ENCODE results near the gene PCSK6. TPM values are rescaled to one million over a fixed set of nuclear protein-coding genes. Genes with fewer than 3 reads are reported as not detected.
"Not testable (repeated sequence)": the region's sequence is repeated elsewhere in the genome, so short reads cannot be mapped to it uniquely, and the experiment has no call there.

Gene PCSK6
- polyA plus RNA-seq, 1 donor from 2014 or later: 1.1 TPM

DNA sequence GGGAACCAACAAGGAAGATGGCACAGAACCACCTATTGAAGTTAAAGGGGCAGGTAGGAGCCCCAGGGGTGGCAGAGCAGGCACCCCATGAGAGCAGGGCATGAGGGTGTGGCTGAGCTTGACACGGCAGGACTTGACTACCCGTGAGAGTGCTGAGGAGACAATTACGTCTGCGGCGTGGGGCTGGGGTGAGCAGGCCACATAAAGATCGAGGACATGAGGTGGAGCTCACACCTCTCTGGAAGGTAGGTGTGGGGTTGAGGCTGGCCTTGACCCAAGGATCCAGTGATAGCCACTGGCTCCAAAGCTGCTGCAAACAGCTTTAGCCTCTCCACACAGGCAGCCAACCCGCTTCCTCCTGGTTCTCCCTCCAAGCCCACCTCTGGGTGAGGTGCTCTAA lies 64.5 kb downstream of the PCSK6 start:
- no peaks in the 10 kb centered on the region for H3K36me3 ChIP-seq (ENCODE audit: insufficient read depth, low read length)
- H4K20me1 ChIP-seq (ENCODE audit: insufficient read depth): no peaks in the 10 kb centered on the region
- no peak overlapping the region for H3K4me2 ChIP-seq (ENCODE audit: low read length)
- H3K9ac ChIP-seq (ENCODE audit: low read length): no peak overlapping the region
- no peaks in the 10 kb centered on the region for H3K79me2 ChIP-seq (replicated peaks; ENCODE audit: insufficient read depth, low read length)
- H3K27ac ChIP-seq (ENCODE audit: low read length): no peak overlapping the region
- TF ChIP-seq EZH2 (IDR thresholded peaks at IDR 0.05; ENCODE audit: borderline replicate concordance, insufficient read depth, low read length, poor library complexity, severe bottlenecking): no peak
- TF ChIP-seq EP300 (conservative IDR thresholded peaks at IDR 0.05; ENCODE audit: poor library complexity, severe bottlenecking): no peak
- TF ChIP-seq TAF1 (IDR thresholded peaks at IDR 0.05; ENCODE audit: low read depth): no peak
- TF ChIP-seq, protein P1, sequence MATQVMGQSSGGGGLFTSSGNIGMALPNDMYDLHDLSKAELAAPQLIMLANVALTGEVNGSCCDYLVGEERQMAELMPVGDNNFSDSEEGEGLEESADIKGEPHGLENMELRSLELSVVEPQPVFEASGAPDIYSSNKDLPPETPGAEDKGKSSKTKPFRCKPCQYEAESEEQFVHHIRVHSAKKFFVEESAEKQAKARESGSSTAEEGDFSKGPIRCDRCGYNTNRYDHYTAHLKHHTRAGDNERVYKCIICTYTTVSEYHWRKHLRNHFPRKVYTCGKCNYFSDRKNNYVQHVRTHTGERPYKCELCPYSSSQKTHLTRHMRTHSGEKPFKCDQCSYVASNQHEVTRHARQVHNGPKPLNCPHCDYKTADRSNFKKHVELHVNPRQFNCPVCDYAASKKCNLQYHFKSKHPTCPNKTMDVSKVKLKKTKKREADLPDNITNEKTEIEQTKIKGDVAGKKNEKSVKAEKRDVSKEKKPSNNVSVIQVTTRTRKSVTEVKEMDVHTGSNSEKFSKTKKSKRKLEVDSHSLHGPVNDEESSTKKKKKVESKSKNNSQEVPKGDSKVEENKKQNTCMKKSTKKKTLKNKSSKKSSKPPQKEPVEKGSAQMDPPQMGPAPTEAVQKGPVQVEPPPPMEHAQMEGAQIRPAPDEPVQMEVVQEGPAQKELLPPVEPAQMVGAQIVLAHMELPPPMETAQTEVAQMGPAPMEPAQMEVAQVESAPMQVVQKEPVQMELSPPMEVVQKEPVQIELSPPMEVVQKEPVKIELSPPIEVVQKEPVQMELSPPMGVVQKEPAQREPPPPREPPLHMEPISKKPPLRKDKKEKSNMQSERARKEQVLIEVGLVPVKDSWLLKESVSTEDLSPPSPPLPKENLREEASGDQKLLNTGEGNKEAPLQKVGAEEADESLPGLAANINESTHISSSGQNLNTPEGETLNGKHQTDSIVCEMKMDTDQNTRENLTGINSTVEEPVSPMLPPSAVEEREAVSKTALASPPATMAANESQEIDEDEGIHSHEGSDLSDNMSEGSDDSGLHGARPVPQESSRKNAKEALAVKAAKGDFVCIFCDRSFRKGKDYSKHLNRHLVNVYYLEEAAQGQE (IDR thresholded peaks at IDR 0.05; ENCODE audit: borderline replicate concordance): no peak
- no peak for TF ChIP-seq SMC3 (conservative IDR thresholded peaks at IDR 0.05; ENCODE audit: poor library complexity)
- TF ChIP-seq, protein P2, sequence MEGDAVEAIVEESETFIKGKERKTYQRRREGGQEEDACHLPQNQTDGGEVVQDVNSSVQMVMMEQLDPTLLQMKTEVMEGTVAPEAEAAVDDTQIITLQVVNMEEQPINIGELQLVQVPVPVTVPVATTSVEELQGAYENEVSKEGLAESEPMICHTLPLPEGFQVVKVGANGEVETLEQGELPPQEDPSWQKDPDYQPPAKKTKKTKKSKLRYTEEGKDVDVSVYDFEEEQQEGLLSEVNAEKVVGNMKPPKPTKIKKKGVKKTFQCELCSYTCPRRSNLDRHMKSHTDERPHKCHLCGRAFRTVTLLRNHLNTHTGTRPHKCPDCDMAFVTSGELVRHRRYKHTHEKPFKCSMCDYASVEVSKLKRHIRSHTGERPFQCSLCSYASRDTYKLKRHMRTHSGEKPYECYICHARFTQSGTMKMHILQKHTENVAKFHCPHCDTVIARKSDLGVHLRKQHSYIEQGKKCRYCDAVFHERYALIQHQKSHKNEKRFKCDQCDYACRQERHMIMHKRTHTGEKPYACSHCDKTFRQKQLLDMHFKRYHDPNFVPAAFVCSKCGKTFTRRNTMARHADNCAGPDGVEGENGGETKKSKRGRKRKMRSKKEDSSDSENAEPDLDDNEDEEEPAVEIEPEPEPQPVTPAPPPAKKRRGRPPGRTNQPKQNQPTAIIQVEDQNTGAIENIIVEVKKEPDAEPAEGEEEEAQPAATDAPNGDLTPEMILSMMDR (IDR thresholded peaks at IDR 0.05; ENCODE audit: poor library complexity, severe bottlenecking): no peak
- TF ChIP-seq POLR2AphosphoS5 (IDR thresholded peaks at IDR 0.05): no peak
- no peak for TF ChIP-seq RAD21 (conservative IDR thresholded peaks at IDR 0.05)
- TF ChIP-seq MXI1 (conservative IDR thresholded peaks at IDR 0.05; ENCODE audit: poor library complexity, severe bottlenecking): no peak
- no peaks in the 10 kb centered on the region for H3F3A ChIP-seq (ENCODE audit: insufficient read depth, low read length, poor library complexity, severe bottlenecking)
- no peaks in the 10 kb centered on the region for H3K9me3 ChIP-seq (ENCODE audit: low read length)
- H3K27me3 ChIP-seq (ENCODE audit: insufficient read depth, low read depth, low read length): no peaks in the 10 kb centered on the region
- H2AFZ ChIP-seq (ENCODE audit: low read depth, low read length): no peak overlapping the region
- H3K9me2 ChIP-seq (ENCODE audit: insufficient read depth, low read length): no peaks in the 10 kb centered on the region
- H3K4me3 ChIP-seq (ENCODE audit: low read length): no peak overlapping the region

DNA sequence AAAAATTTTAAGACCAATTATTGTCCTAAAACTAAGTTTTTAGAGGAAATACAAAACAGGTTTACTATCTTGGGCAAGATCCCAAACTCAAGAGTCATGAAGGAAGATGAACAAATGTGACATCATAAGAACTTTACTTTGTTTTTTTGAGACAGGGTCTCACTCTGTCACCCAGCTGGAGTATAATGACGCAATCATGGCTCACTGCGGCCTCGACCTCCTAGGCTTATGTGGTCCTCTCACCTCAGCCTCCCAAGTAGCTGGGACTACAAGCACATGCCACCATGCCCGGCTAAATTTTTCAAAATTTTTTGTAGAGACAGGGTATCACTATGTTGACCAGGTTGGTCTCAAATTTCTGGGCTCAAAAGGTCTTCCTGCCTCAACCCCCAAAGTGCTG lies 69.3 kb downstream of the PCSK6 start:
- no peaks in the 10 kb centered on the region for H3K9me2 ChIP-seq (ENCODE audit: insufficient read depth, low read length)
- H3K27ac ChIP-seq (ENCODE audit: low read length): no peak overlapping the region
- TF ChIP-seq, protein P2 (IDR thresholded peaks at IDR 0.05; ENCODE audit: poor library complexity, severe bottlenecking): no peak
- TF ChIP-seq POLR2AphosphoS5 (IDR thresholded peaks at IDR 0.05) (no peak), RAD21 (conservative IDR thresholded peaks at IDR 0.05) (no peak), TAF1 (IDR thresholded peaks at IDR 0.05; ENCODE audit: low read depth) (no peak), EZH2 (IDR thresholded peaks at IDR 0.05; ENCODE audit: borderline replicate concordance, insufficient read depth, low read length, poor library complexity, severe bottlenecking) (no peak)
- H3K79me2 ChIP-seq (replicated peaks; ENCODE audit: insufficient read depth, low read length): no peaks in the 10 kb centered on the region
- no peak overlapping the region for H3K4me2 ChIP-seq (ENCODE audit: low read length)
- no peaks in the 10 kb centered on the region for H3K9me3 ChIP-seq (ENCODE audit: low read length)
- H3K4me3 ChIP-seq (ENCODE audit: low read length): no peak overlapping the region
- no peaks in the 10 kb centered on the region for H3K36me3 ChIP-seq (ENCODE audit: insufficient read depth, low read length)
- H3K27me3 ChIP-seq (ENCODE audit: insufficient read depth, low read depth, low read length): no peaks in the 10 kb centered on the region
- no peak overlapping the region for H2AFZ ChIP-seq (ENCODE audit: low read depth, low read length)
- no peaks in the 10 kb centered on the region for H3F3A ChIP-seq (ENCODE audit: insufficient read depth, low read length, poor library complexity, severe bottlenecking)
- H3K9ac ChIP-seq (ENCODE audit: low read length): no peak overlapping the region
- no peaks in the 10 kb centered on the region for H4K20me1 ChIP-seq (ENCODE audit: insufficient read depth)

DNA sequence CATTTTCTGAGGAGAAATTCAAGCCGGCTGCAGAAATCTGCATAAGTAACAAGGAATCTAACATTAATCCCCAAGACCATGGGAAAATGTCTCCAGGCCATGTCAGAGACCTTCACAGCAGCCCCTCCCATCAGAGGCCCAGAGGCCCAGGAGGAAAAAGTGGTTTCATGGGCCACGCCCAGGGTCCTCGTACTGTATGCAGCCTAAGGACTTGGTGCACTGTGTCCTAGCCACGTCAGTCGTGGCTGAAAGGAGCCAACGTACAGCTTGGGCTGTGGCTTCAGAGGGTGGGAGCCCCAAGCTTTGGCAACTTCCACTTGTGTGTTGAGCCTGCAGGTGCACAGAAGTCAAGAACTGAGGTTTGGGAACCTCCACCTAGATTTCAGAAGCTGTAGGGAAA lies 73.0 kb downstream of the PCSK6 start:
- H3K9me2 ChIP-seq (ENCODE audit: insufficient read depth, low read length); H3K79me2 ChIP-seq (replicated peaks; ENCODE audit: insufficient read depth, low read length); H3K9me3 ChIP-seq (ENCODE audit: low read length); H2AFZ ChIP-seq (ENCODE audit: low read depth, low read length); H3K9ac ChIP-seq (ENCODE audit: low read length); H4K20me1 ChIP-seq (ENCODE audit: insufficient read depth); H3F3A ChIP-seq (ENCODE audit: insufficient read depth, low read length, poor library complexity, severe bottlenecking); H3K4me3 ChIP-seq (ENCODE audit: low read length); H3K4me2 ChIP-seq (ENCODE audit: low read length); H3K27me3 ChIP-seq (ENCODE audit: insufficient read depth, low read depth, low read length); H3K27ac ChIP-seq (ENCODE audit: low read length); H3K36me3 ChIP-seq (ENCODE audit: insufficient read depth, low read length): not testable (repeated sequence)

Measured in neural cell (in vitro differentiated cells).